ENCODE measurements around the gene NHLRC3. TPM values are rescaled to one million over a fixed set of nuclear protein-coding genes. Genes with fewer than 3 reads are reported as not detected.

NHLRC3 gene
- total RNA-seq, 4 donors from 2014 or later = 31.0 to 46.4 (median 38.5) TPM

DNA sequence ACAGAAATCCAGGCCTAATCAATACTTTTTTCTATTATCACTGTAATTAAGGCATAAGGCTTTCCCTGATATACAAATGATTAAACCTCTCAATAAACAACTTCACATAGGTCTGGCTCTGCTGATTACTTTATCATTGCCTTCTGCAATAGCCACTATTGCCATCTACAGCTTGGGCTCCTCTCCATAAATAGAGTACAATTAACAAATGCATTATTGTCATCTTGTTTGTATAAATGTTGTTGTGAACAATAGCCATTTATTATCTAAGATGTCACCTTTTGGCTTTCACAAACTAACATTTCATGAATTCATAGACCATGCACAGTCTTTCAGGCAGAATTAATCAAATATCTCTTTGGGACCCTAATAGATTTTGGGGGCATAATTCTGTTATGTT is 53.3 kb downstream of the NHLRC3 start:
- Histone ChIP-seq H3K27ac (no peak overlapping the region), H3K27me3 (no peaks in the 10 kb centered on the region), H3K4me1 (no peaks in the 10 kb centered on the region), H3K4me3 (replicated peaks in 1 of 3) (no peak overlapping the region), H3K36me3 (no peaks in the 10 kb centered on the region), H3K9me3 (no peaks in the 10 kb centered on the region)
- TF ChIP-seq CTCF (IDR thresholded peaks at IDR 0.05) (no peak), POLR2A (IDR thresholded peaks at IDR 0.05) (no peak)
- intact Hi-C loops (cut with DNase I) = no loop called here
- no peak for DNase-seq

- TF ChIP-seq POLR2A (IDR thresholded peaks at IDR 0.05) (no peak), CTCF (IDR thresholded peaks at IDR 0.05) (no peak)
- Histone ChIP-seq H3K27ac (no peak overlapping the region), H3K27me3 (no peaks in the 10 kb centered on the region), H3K9me3 (no peaks in the 10 kb centered on the region), H3K4me1 (no peaks in the 10 kb centered on the region), H3K4me3 (replicated peaks in 1 of 3) (no peak overlapping the region), H3K36me3 (no peaks in the 10 kb centered on the region)
- no peak for DNase-seq
- intact Hi-C loops (cut with DNase I) = no loop called here
- WGBS, 2 donors = 87 to 89% methylated on average over 2 of the region's 2 CpGs
Measured at GRCh38 chr13:39095500-39095899, 57.2 kb downstream of the NHLRC3 start.

DNA sequence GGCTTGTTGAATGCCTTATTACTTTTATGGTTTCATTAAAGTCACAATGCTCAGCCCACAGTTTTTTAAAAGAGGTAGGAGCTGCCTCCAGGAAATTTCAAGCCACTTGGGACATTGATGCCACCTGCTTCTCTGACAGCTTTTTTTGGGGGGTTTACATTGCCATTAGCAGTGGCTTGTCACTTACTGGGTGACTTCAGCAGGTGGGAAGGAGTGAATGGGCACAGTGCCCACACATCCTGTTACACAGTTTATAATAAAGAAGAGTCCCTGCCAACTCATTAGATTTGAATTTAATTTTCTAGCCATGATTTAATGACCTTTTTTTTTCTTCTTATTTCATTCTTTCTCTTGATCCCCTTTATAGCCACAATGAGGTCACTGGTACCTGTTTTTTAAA is 61.0 kb downstream of the NHLRC3 start:
- DNase-seq = no peak
- H3K27me3 ChIP-seq = no peaks in the 10 kb centered on the region
- H3K4me3 ChIP-seq (replicated peaks in 1 of 3) = no peak overlapping the region
- intact Hi-C loops (cut with DNase I) = no loop called here
- H3K4me1 ChIP-seq = no peaks in the 10 kb centered on the region
- no peak overlapping the region for H3K27ac ChIP-seq
- no peaks in the 10 kb centered on the region for H3K36me3 ChIP-seq
- H3K9me3 ChIP-seq = no peaks in the 10 kb centered on the region
- TF ChIP-seq CTCF (IDR thresholded peaks at IDR 0.05) = no peak
- TF ChIP-seq POLR2A (IDR thresholded peaks at IDR 0.05) = no peak

Other genes starting within 250 kb of the NHLRC3 start
- not detected for gene STOML3, start 47.6 kb upstream of the NHLRC3 start, total RNA-seq
- gene PROSER1, start 367 bp upstream of the NHLRC3 start, total RNA-seq = 10 to 100 TPM; 22.7 to 63.6 (median 30.7) TPM

Measured in thyroid gland (tissue), 4 donors.